ENCODE data around the gene BCAR1.
A peak's percentile ranks its signal among the peaks of the same experiment; 100 is the strongest.
"Not testable (repeated sequence)": the region's sequence is repeated elsewhere in the genome, so short reads cannot be mapped to it uniquely, and the experiment has no call there.

Gene BCAR1

GRCh38 chr16:75273054-75273925 is 21.9 kb upstream of the BCAR1 start:
- Histone ChIP-seq H3K4me1 (no peaks in the 10 kb centered on the region), H3K9me3 (no peaks in the 10 kb centered on the region), H3K36me3 (no peaks in the 10 kb centered on the region), H3K4me3 (ENCODE audit: low read depth, low read length) (no peak overlapping the region), H3K27me3 (no peaks in the 10 kb centered on the region)
- no peak for TF ChIP-seq CTCF (IDR thresholded peaks at IDR 0.05; ENCODE audit: low read depth, low read length)
- DNase-seq, result no peak

- not testable (repeated sequence) for H3K4me1 ChIP-seq; H3K36me3 ChIP-seq; H3K9me3 ChIP-seq; DNase-seq; H3K4me3 ChIP-seq (ENCODE audit: low read depth, low read length); H3K27me3 ChIP-seq
These were observed 21.2 kb upstream of the BCAR1 start for GRCh38 chr16:75272629-75273028.

GRCh38 chr16:75272097-75272551 is 20.7 kb upstream of the BCAR1 start:
- H3K36me3 ChIP-seq, result no peaks in the 10 kb centered on the region
- DNase-seq, result no peak
- no peak for TF ChIP-seq CTCF (IDR thresholded peaks at IDR 0.05; ENCODE audit: low read depth, low read length)
- no peak overlapping the region for H3K4me3 ChIP-seq (ENCODE audit: low read depth, low read length)
- peaks cover 3% of the 10 kb centered on the region; the same call in 1 of the 2 replicates for H3K4me1 ChIP-seq
- no peaks in the 10 kb centered on the region for H3K27me3 ChIP-seq
- H3K9me3 ChIP-seq, result no peaks in the 10 kb centered on the region

- Histone ChIP-seq H3K9me3 (no peaks in the 10 kb centered on the region), H3K36me3 (no peaks in the 10 kb centered on the region), H3K4me3 (ENCODE audit: low read depth, low read length) (no peak overlapping the region), H3K27me3 (no peaks in the 10 kb centered on the region), H3K4me1 (peaks cover 3% of the 10 kb centered on the region; the same call in 1 of the 2 replicates)
- TF ChIP-seq CTCF (IDR thresholded peaks at IDR 0.05; ENCODE audit: low read depth, low read length), result no peak
- no peak for DNase-seq
These were observed 20.1 kb upstream of the BCAR1 start for GRCh38 chr16:75271441-75272096.

- H3K27me3 ChIP-seq; H3K4me1 ChIP-seq; H3K36me3 ChIP-seq; H3K9me3 ChIP-seq; DNase-seq; H3K4me3 ChIP-seq (ENCODE audit: low read depth, low read length): not testable (repeated sequence)
These were observed 17.9 kb upstream of the BCAR1 start for GRCh38 chr16:75269358-75269757.

GRCh38 chr16:75267631-75268264 is 16.3 kb upstream of the BCAR1 start:
- Histone ChIP-seq H3K9me3 (no peaks in the 10 kb centered on the region), H3K27me3 (no peaks in the 10 kb centered on the region), H3K36me3 (no peaks in the 10 kb centered on the region), H3K4me3 (ENCODE audit: low read depth, low read length) (no peak overlapping the region), H3K4me1 (peaks cover 16% of the 10 kb centered on the region)
- no peak for TF ChIP-seq CTCF (IDR thresholded peaks at IDR 0.05; ENCODE audit: low read depth, low read length)
- peak; percentile 71 for DNase-seq
